Measurements from ENCODE around the gene CAMKK1. TPM values are rescaled to one million over a fixed set of nuclear protein-coding genes. Genes with fewer than 3 reads are reported as not detected.
A peak's percentile ranks its signal among the peaks of the same experiment; 100 is the strongest.

Gene CAMKK1
- 1 to 10 TPM; 2.2 to 7.7 (median 5.1) TPM for total RNA-seq

- WGBS, 10 experiments: 13% methylated on average over 5 of the region's 75 CpGs; no CpG with 5 or more reads in 9 of the 10 experiments
- Histone ChIP-seq H3K4me1 (replicated peaks in 1 of 2) (peaks cover 28 to 33% of the 10 kb centered on the region in 2 donors), H3K27ac (peak within 1 kb of the TSS; percentile 77), H3K4me3 (peak within 1 kb of the TSS; percentile 52 to 67 (median 63))
- in situ Hi-C loops (cut with MboI; ENCODE audit: low pct_unique_long_range_greater_than_20kb in 2 of 9, low sequenced_read_pairs in 9 of 9, unreplicated experiment in 9 of 9): no loop called here
- peak; percentile 38 to 78 (median 59) for ATAC-seq (replicated peaks in 6 of 8)
Measured at GRCh38 chr17:3893003-3893719, at the start of gene CAMKK1. CAMKK1 (minus strand) TSS chr17:3893053; CDS start chr17:3885687, 7,366 bp downstream.

GRCh38 chr17:3940965-3941698 is 48.3 kb upstream of the CAMKK1 start:
- Histone ChIP-seq H3K4me3 (no peak overlapping the region), H3K27ac (no peak overlapping the region), H3K4me1 (replicated peaks in 1 of 2) (peaks cover 4 to 15% of the 10 kb centered on the region in 2 donors)
- ATAC-seq (replicated peaks in 6 of 8): no peak
- in situ Hi-C loops (cut with MboI; ENCODE audit: low pct_unique_long_range_greater_than_20kb in 2 of 9, low sequenced_read_pairs in 9 of 9, unreplicated experiment in 9 of 9): no loop called here
- WGBS, 10 experiments: 80 to 97% (median 89%) methylated on average over 1 to 17 of the region's 48 CpGs; no CpG with 5 or more reads in 4 of the 10 experiments

- no peak for ATAC-seq (replicated peaks in 6 of 8)
- in situ Hi-C loops (cut with MboI; ENCODE audit: low pct_unique_long_range_greater_than_20kb in 2 of 9, low sequenced_read_pairs in 9 of 9, unreplicated experiment in 9 of 9): no loop called here
- Histone ChIP-seq H3K4me3 (no peak overlapping the region), H3K4me1 (replicated peaks in 1 of 2) (no peaks in the 10 kb centered on the region), H3K27ac (no peak overlapping the region)
- WGBS, 10 experiments: 88 to 94% (median 90%) methylated on average over 3 to 4 of the region's 17 CpGs; no CpG with 5 or more reads in 7 of the 10 experiments
Measured at GRCh38 chr17:3937359-3937758, 44.5 kb upstream of the CAMKK1 start.

- in situ Hi-C loops (cut with MboI; ENCODE audit: low pct_unique_long_range_greater_than_20kb in 2 of 9, low sequenced_read_pairs in 9 of 9, unreplicated experiment in 9 of 9): no loop called here
- H3K4me1 ChIP-seq (replicated peaks in 1 of 2): no peaks in the 10 kb centered on the region
- 67 to 96% methylated on average over 3 to 6 of the region's 9 CpGs; no CpG with 5 or more reads in 8 of the 10 experiments for WGBS, 10 experiments
- ATAC-seq (replicated peaks in 6 of 8): peak in 1 of 8 experiments; percentile 31
- no peak overlapping the region for H3K4me3 ChIP-seq
- H3K27ac ChIP-seq: no peak overlapping the region
Measured at GRCh38 chr17:3935825-3936355, 43.0 kb upstream of the CAMKK1 start.

GRCh38 chr17:3935140-3935542 is 42.3 kb upstream of the CAMKK1 start:
- H3K27ac ChIP-seq: no peak overlapping the region
- 17 to 83% (median 40%) methylated on average over 1 to 7 of the region's 10 CpGs; no CpG with 5 or more reads in 4 of the 10 experiments for WGBS, 10 experiments
- peak; percentile 84 to 100 (median 92) for ATAC-seq (replicated peaks in 6 of 8)

GRCh38 chr17:3929764-3930163 is 36.9 kb upstream of the CAMKK1 start:
- no peak overlapping the region for H3K27ac ChIP-seq
- peaks cover 8 to 29% of the 10 kb centered on the region in 2 donors for H3K4me1 ChIP-seq (replicated peaks in 1 of 2)
- ATAC-seq (replicated peaks in 6 of 8): no peak
- in situ Hi-C loops (cut with MboI; ENCODE audit: low pct_unique_long_range_greater_than_20kb in 2 of 9, low sequenced_read_pairs in 9 of 9, unreplicated experiment in 9 of 9): no loop called here
- no CpG with 5 or more reads among the region's 1 CpG for WGBS, 10 experiments
- no peak overlapping the region for H3K4me3 ChIP-seq

More at GRCh38 chr17:3935140-3935542, 42.3 kb upstream of the CAMKK1 start:
- Histone ChIP-seq H3K4me1 (replicated peaks in 1 of 2) (no peaks in the 10 kb centered on the region), H3K4me3 (no peak overlapping the region)
- in situ Hi-C loops (cut with MboI; ENCODE audit: low pct_unique_long_range_greater_than_20kb in 2 of 9, low sequenced_read_pairs in 9 of 9, unreplicated experiment in 9 of 9): no loop called here

- Histone ChIP-seq H3K27ac (no peak overlapping the region), H3K4me3 (no peak overlapping the region), H3K4me1 (replicated peaks in 1 of 2) (peaks cover 14 to 34% of the 10 kb centered on the region in 2 donors)
- in situ Hi-C loops (cut with MboI; ENCODE audit: low pct_unique_long_range_greater_than_20kb in 2 of 9, low sequenced_read_pairs in 9 of 9, unreplicated experiment in 9 of 9): no loop called here
- ATAC-seq (replicated peaks in 6 of 8): no peak
- WGBS, 10 experiments: no CpG with 5 or more reads among the region's 12 CpGs
Measured at GRCh38 chr17:3929181-3929580, 36.3 kb upstream of the CAMKK1 start.

- WGBS, 10 experiments: 94 to 100% methylated on average over 2 to 6 of the region's 16 CpGs; no CpG with 5 or more reads in 8 of the 10 experiments
- H3K4me1 ChIP-seq (replicated peaks in 1 of 2): peaks cover 21 to 42% of the 10 kb centered on the region in 2 donors
- H3K27ac ChIP-seq: no peak overlapping the region
- H3K4me3 ChIP-seq: no peak overlapping the region
- in situ Hi-C loops (cut with MboI; ENCODE audit: low pct_unique_long_range_greater_than_20kb in 2 of 9, low sequenced_read_pairs in 9 of 9, unreplicated experiment in 9 of 9): no loop called here
- peak in 1 of 8 experiments; percentile 51 for ATAC-seq (replicated peaks in 6 of 8)
Measured at GRCh38 chr17:3928406-3928805, 35.6 kb upstream of the CAMKK1 start.

- peak overlapping the region in 1 of 2 donors; percentile 49 for H3K27ac ChIP-seq
- ATAC-seq (replicated peaks in 6 of 8): peak; percentile 35 to 82 (median 62)
- in situ Hi-C loops (cut with MboI; ENCODE audit: low pct_unique_long_range_greater_than_20kb in 2 of 9, low sequenced_read_pairs in 9 of 9, unreplicated experiment in 9 of 9): no loop called here
- H3K4me1 ChIP-seq (replicated peaks in 1 of 2): peaks cover 21 to 42% of the 10 kb centered on the region in 2 donors
- WGBS, 10 experiments: 20% methylated on average over 1 of the region's 15 CpGs; no CpG with 5 or more reads in 8 of the 10 experiments
- no peak overlapping the region for H3K4me3 ChIP-seq
Measured at GRCh38 chr17:3927628-3928340, 34.9 kb upstream of the CAMKK1 start.

GRCh38 chr17:3926860-3927627 is 34.2 kb upstream of the CAMKK1 start:
- Histone ChIP-seq H3K4me1 (replicated peaks in 1 of 2) (peaks cover 21 to 42% of the 10 kb centered on the region in 2 donors), H3K4me3 (no peak overlapping the region), H3K27ac (peak overlapping the region in 1 of 2 donors; percentile 29)
- peak in 7 of 8 experiments; percentile 24 to 49 (median 46) for ATAC-seq (replicated peaks in 6 of 8)
- whole genome bisulfite sequencing, 10 experiments: 60 to 80% (median 74%) methylated on average over 1 to 6 of the region's 16 CpGs; no CpG with 5 or more reads in 4 of the 10 experiments
- in situ Hi-C loops (cut with MboI; ENCODE audit: low pct_unique_long_range_greater_than_20kb in 2 of 9, low sequenced_read_pairs in 9 of 9, unreplicated experiment in 9 of 9): no loop called here

- peak in 1 of 8 experiments; percentile 17 for ATAC-seq (replicated peaks in 6 of 8)
- peaks cover 21 to 42% of the 10 kb centered on the region in 2 donors for H3K4me1 ChIP-seq (replicated peaks in 1 of 2)
- H3K4me3 ChIP-seq: no peak overlapping the region
- no peak overlapping the region for H3K27ac ChIP-seq
- 57 to 100% (median 100%) methylated on average over 1 to 2 of the region's 17 CpGs; no CpG with 5 or more reads in 3 of the 10 experiments for WGBS, 10 experiments
- in situ Hi-C loops (cut with MboI; ENCODE audit: low pct_unique_long_range_greater_than_20kb in 2 of 9, low sequenced_read_pairs in 9 of 9, unreplicated experiment in 9 of 9): no loop called here
Measured at GRCh38 chr17:3925684-3926485, 33.0 kb upstream of the CAMKK1 start.

Data from motor neuron (in vitro differentiated cells).